GM21390 (cell line): ENCODE results near the gene TRPC3.

Source experiments
- ATAC-seq: cut with Tn5 transposase; IDR thresholded peaks from one replicate; pipeline ENCODE4 v1.9.1; 2021; ENCODE audit not compliant: unreplicated experiment

The TRPC3 gene

GRCh38 chr4:121951521-121952110 is at the start of gene TRPC3:
Gene TRPC3 (minus strand): TSS chr4:121952060. CDS start chr4:121951680, 380 bp downstream.
- peak; percentile 40 for ATAC-seq

GRCh38 chr4:122000849-122001248 is 49.0 kb upstream of the TRPC3 start:
- no peak for ATAC-seq

GRCh38 chr4:121998024-121998423 is 46.2 kb upstream of the TRPC3 start:
- no peak for ATAC-seq

GRCh38 chr4:121995790-121996537 is 44.1 kb upstream of the TRPC3 start:
- no peak for ATAC-seq

- ATAC-seq = no peak
These were observed 40.1 kb upstream of the TRPC3 start for GRCh38 chr4:121991968-121992367.

GRCh38 chr4:121990489-121990888 is 38.6 kb upstream of the TRPC3 start:
- ATAC-seq = no peak

GRCh38 chr4:121989715-121990114 is 37.9 kb upstream of the TRPC3 start:
- ATAC-seq = no peak

- no peak for ATAC-seq
These were observed 37.1 kb upstream of the TRPC3 start for GRCh38 chr4:121988950-121989349.

GRCh38 chr4:121980643-121981042 is 28.8 kb upstream of the TRPC3 start:
- ATAC-seq = no peak

- ATAC-seq = peak; percentile 43
These were observed 26.3 kb upstream of the TRPC3 start for GRCh38 chr4:121978172-121978516.

- ATAC-seq = peak; percentile 92
These were observed 25.7 kb upstream of the TRPC3 start for GRCh38 chr4:121977251-121978171.

- no peak for ATAC-seq
These were observed 23.9 kb upstream of the TRPC3 start for GRCh38 chr4:121975784-121976183.

- ATAC-seq = no peak
These were observed 22.0 kb upstream of the TRPC3 start for GRCh38 chr4:121973816-121974215.

GRCh38 chr4:121968859-121969258 is 17.0 kb upstream of the TRPC3 start:
- no peak for ATAC-seq

- no peak for ATAC-seq
These were observed 13.1 kb upstream of the TRPC3 start for GRCh38 chr4:121964958-121965357.

- ATAC-seq = no peak
These were observed 9.0 kb upstream of the TRPC3 start for GRCh38 chr4:121960818-121961217.

GRCh38 chr4:121958777-121959176 is 6.9 kb upstream of the TRPC3 start:
- no peak for ATAC-seq

- no peak for ATAC-seq
These were observed 5.4 kb upstream of the TRPC3 start for GRCh38 chr4:121957266-121957665.

GRCh38 chr4:121953860-121954259 is 2.0 kb upstream of the TRPC3 start:
- ATAC-seq = no peak

- no peak for ATAC-seq
These were observed 430 bp upstream of the TRPC3 start for GRCh38 chr4:121952290-121952689.

- ATAC-seq = peak; percentile 25
These were observed 960 bp downstream of the TRPC3 start for GRCh38 chr4:121950680-121951520.
